Body of pancreas (tissue), 4 donors: ENCODE results near the gene MTG1.

Source experiments
- CTCF ChIP-seq, 7 experiments: fragments of 450-650 bp in 4 of 7; fragments of 200-600 bp in 3 of 7; sonication (generic) in 3 of 7; IDR thresholded peaks; one replicate each; pipeline ENCODE4 v1.5.1; 2016 to 2019; ENCODE audit warnings: antibody characterized with exemption in 7 of 7
- POLR2A ChIP-seq, 3 donors: fragments of 450-650 bp; IDR thresholded peaks; one replicate each; pipeline ENCODE4 v1.6.1; 2016; ENCODE audit warnings: antibody characterized with exemption in 3 of 3, mild to moderate bottlenecking in 2 of 3

- TF ChIP-seq CTCF (IDR thresholded peaks at IDR 0.05) (no peak), POLR2A (IDR thresholded peaks at IDR 0.05) (no peak)
These were observed 44.4 kb upstream of the MTG1 start for GRCh38 chr10:133349577-133350011.
